Calu3 (cell line): ENCODE results near the gene SSPN. TPM values are rescaled to one million over a fixed set of nuclear protein-coding genes. Genes with fewer than 3 reads are reported as not detected.

Experiments
- BruUV-seq: library from RNA; stranded (reverse); fragments of 400-500 nt; replicated peaks from 2 replicates; lab custom pipeline; 2021; lab: Mats Ljungman, UMichigan
- CTCF ChIA-PET: fragments of 300-600 bp; sonication (Branson Sonifier 250); formaldehyde crosslinking; loops from one replicate; lab custom pipeline; 2022; ENCODE audit warnings: antibody characterized with exemption; lab: Charles Lee
- DNase-seq: peaks from one replicate; pipeline ENCODE4 v3.0.0; 2022
- H3K27ac Mint-ChIP-seq: one replicate; pipeline ENCODE4 v1.8.0; 2022; ENCODE audit warnings: mixed read lengths; ENCODE audit not compliant: unreplicated experiment
- H3K27me3 Mint-ChIP-seq: one replicate; pipeline ENCODE4 v1.8.0; 2022; ENCODE audit warnings: mixed read lengths; ENCODE audit not compliant: unreplicated experiment
- H3K36me3 Mint-ChIP-seq: one replicate; pipeline ENCODE4 v1.8.0; 2022; ENCODE audit warnings: mild to moderate bottlenecking, moderate library complexity, mixed read lengths; ENCODE audit not compliant: insufficient read depth, unreplicated experiment
- H3K4me1 Mint-ChIP-seq: one replicate; pipeline ENCODE4 v1.8.0; 2022; ENCODE audit warnings: mild to moderate bottlenecking, low read depth, mixed read lengths; ENCODE audit not compliant: unreplicated experiment
- H3K4me3 Mint-ChIP-seq: one replicate; pipeline ENCODE4 v1.8.0; 2022; ENCODE audit warnings: mild to moderate bottlenecking, low read depth, moderate library complexity, mixed read lengths; ENCODE audit not compliant: unreplicated experiment
- H3K9me3 Mint-ChIP-seq: one replicate; pipeline ENCODE4 v1.8.0; 2022; ENCODE audit warnings: low read depth, mixed read lengths; ENCODE audit not compliant: unreplicated experiment
- CTCF ChIP-seq: fragments of 200-600 bp; IDR thresholded peaks from one replicate; pipeline ENCODE4 v1.8.0; 2022; ENCODE audit warnings: antibody characterized with exemption; ENCODE audit not compliant: unreplicated experiment
- intact Hi-C: fragments of 100-400 bp; cut with micrococcal nuclease; formaldehyde crosslinking; loops from one replicate; pipeline ENCODE4 v1.10.0; 2022; ENCODE audit not compliant: unreplicated experiment
- total RNA-seq: library from RNA; stranded (reverse); gene quantifications from 2 replicates; pipeline ENCODE4 v1.2.3, GENCODE V29; 2022

Gene SSPN
- total RNA-seq, 1 experiment from 2014 or later, result 8.9 TPM

- Mint-ChIP-seq H3K27ac (no peak overlapping the region), H3K4me1 (peaks cover 16% of the 10 kb centered on the region), H3K27me3 (no peaks in the 10 kb centered on the region), H3K36me3 (peaks cover 11% of the 10 kb centered on the region), H3K4me3 (no peak overlapping the region), H3K9me3 (no peaks in the 10 kb centered on the region)
- TF ChIP-seq CTCF, result no peak
- intact Hi-C loops, result no loop called here
- CTCF ChIA-PET, result no interaction called here
- no peak for DNase-seq
- no TSS peak for BruUV-seq
Observed at GRCh38 chr12:26198742-26199141, 3.4 kb downstream of the SSPN start.

- Mint-ChIP-seq H3K27ac (no peak overlapping the region), H3K4me3 (no peak overlapping the region), H3K27me3 (no peaks in the 10 kb centered on the region), H3K36me3 (no peaks in the 10 kb centered on the region), H3K9me3 (no peaks in the 10 kb centered on the region), H3K4me1 (peaks cover 8% of the 10 kb centered on the region)
- no peak for DNase-seq
- TF ChIP-seq CTCF, result no peak
- intact Hi-C loops, result no loop called here
- CTCF ChIA-PET, result no interaction called here
- no TSS peak for BruUV-seq
Observed at GRCh38 chr12:26203167-26203780, 7.9 kb downstream of the SSPN start.

- no peak for DNase-seq
- Mint-ChIP-seq H3K4me1 (no peaks in the 10 kb centered on the region), H3K27me3 (no peaks in the 10 kb centered on the region), H3K36me3 (no peaks in the 10 kb centered on the region), H3K27ac (no peak overlapping the region), H3K4me3 (no peak overlapping the region), H3K9me3 (no peaks in the 10 kb centered on the region)
- no TSS peak for BruUV-seq
- intact Hi-C loops, result no loop called here
- CTCF ChIA-PET, result no interaction called here
- TF ChIP-seq CTCF, result no peak
Observed at GRCh38 chr12:26204612-26205289, 9.4 kb downstream of the SSPN start.

GRCh38 chr12:26205298-26205697 is 9.9 kb downstream of the SSPN start:
- no peak for TF ChIP-seq CTCF
- no peaks in the 10 kb centered on the region for H3K36me3 Mint-ChIP-seq
- BruUV-seq, result no TSS peak
- H3K9me3 Mint-ChIP-seq, result peaks cover under 1% of the 10 kb centered on the region
- no peaks in the 10 kb centered on the region for H3K27me3 Mint-ChIP-seq
- CTCF ChIA-PET, result no interaction called here
- DNase-seq, result no peak
- H3K4me1 Mint-ChIP-seq, result no peaks in the 10 kb centered on the region
- H3K4me3 Mint-ChIP-seq, result no peak overlapping the region
- intact Hi-C loops, result no loop called here
- H3K27ac Mint-ChIP-seq, result no peak overlapping the region
